HepG2 (cell line): ENCODE measurements around the gene CA14. TPM values are rescaled to one million over a fixed set of nuclear protein-coding genes. Genes with fewer than 3 reads are reported as not detected.
A peak's percentile ranks its signal among the peaks of the same experiment; 100 is the strongest.

ENCODE experiments used
- BRCA1 ChIP-seq: sonication (generic); formaldehyde crosslinking; IDR thresholded peaks from 2 replicates; pipeline ENCODE4 v1.4.0; 2020; ENCODE audit warnings: missing genetic modification reagents
- DMTF1 ChIP-seq: sonication (generic); formaldehyde crosslinking; IDR thresholded peaks from 2 replicates; pipeline ENCODE4 v1.4.0; 2020; ENCODE audit warnings: mild to moderate bottlenecking, missing genetic modification reagents
- EP300 ChIP-seq, 3 experiments: sonication (generic) in 1 of 3; formaldehyde crosslinking in 1 of 3; IDR thresholded peaks; 2 replicates each; pipeline versions ENCODE4 v1.5.1 to v1.6.1; 2011 to 2020; ENCODE audit warnings: low read depth in 2 of 3, low read length in 2 of 3, borderline replicate concordance in 1 of 3, improper control_type of control experiment in 1 of 3, mild to moderate bottlenecking in 1 of 3, missing genetic modification reagents in 1 of 3, moderate library complexity in 1 of 3
- GLMP ChIP-seq: sonication (generic); formaldehyde crosslinking; IDR thresholded peaks from 2 replicates; pipeline ENCODE4 v1.9.0; 2021; ENCODE audit warnings: missing genetic modification reagents, mild to moderate bottlenecking, borderline replicate concordance
- GPN1 ChIP-seq: sonication (generic); formaldehyde crosslinking; IDR thresholded peaks from 2 replicates; pipeline ENCODE4 v1.5.1; 2020; ENCODE audit warnings: missing genetic modification reagents, borderline replicate concordance
- IKZF4 ChIP-seq: sonication (generic); formaldehyde crosslinking; IDR thresholded peaks from 2 replicates; pipeline ENCODE4 v1.5.1; 2020; ENCODE audit warnings: borderline replicate concordance, mild to moderate bottlenecking, low read depth, missing genetic modification reagents; ENCODE audit errors: not compliant biosample characterization
- PTBP1 ChIP-seq: fragments of 200-400 bp; formaldehyde crosslinking; IDR thresholded peaks from 2 replicates; pipeline ENCODE4 v1.6.1; 2018; ENCODE audit warnings: low read length, low read depth; ENCODE audit not compliant: poor library complexity, severe bottlenecking
- RBAK ChIP-seq: sonication (generic); formaldehyde crosslinking; IDR thresholded peaks from 2 replicates; pipeline ENCODE4 v1.5.1; 2020; ENCODE audit warnings: mild to moderate bottlenecking, missing genetic modification reagents
- SMYD3 ChIP-seq: sonication (generic); formaldehyde crosslinking; IDR thresholded peaks from 2 replicates; pipeline ENCODE4 v1.8.1; 2023; ENCODE audit warnings: mild to moderate bottlenecking, missing genetic modification reagents
- SYNCRIP ChIP-seq: fragments of 200-400 bp; formaldehyde crosslinking; IDR thresholded peaks from 2 replicates; pipeline ENCODE4 v1.6.1; 2018; ENCODE audit warnings: mild to moderate bottlenecking, low read depth, low read length; ENCODE audit not compliant: insufficient read depth
- ZBTB1 ChIP-seq: sonication (generic); formaldehyde crosslinking; IDR thresholded peaks from 2 replicates; pipeline ENCODE4 v1.4.0; 2020; ENCODE audit warnings: missing genetic modification reagents, borderline replicate concordance
- ZBTB14 ChIP-seq: sonication (generic); formaldehyde crosslinking; IDR thresholded peaks from 2 replicates; pipeline ENCODE4 v1.4.0; 2020; ENCODE audit warnings: missing genetic modification reagents
- ZNF282 ChIP-seq: fragments of 450-650 bp; IDR thresholded peaks from 2 replicates; pipeline ENCODE4 v1.6.1; 2018; ENCODE audit not compliant: partially characterized antibody
- ZNF331 ChIP-seq: sonication (generic); formaldehyde crosslinking; IDR thresholded peaks from 2 replicates; pipeline ENCODE4 v1.4.0; 2020; ENCODE audit warnings: missing genetic modification reagents
- ZNF496 ChIP-seq: sonication (generic); formaldehyde crosslinking; IDR thresholded peaks from 2 replicates; pipeline ENCODE4 v1.8.1; 2023; ENCODE audit warnings: mild to moderate bottlenecking, moderate library complexity, missing genetic modification reagents; ENCODE audit not compliant: insufficient replicate concordance
- ZNF564 ChIP-seq: sonication (generic); formaldehyde crosslinking; IDR thresholded peaks from 2 replicates; pipeline ENCODE4 v1.8.1; 2023; ENCODE audit warnings: mild to moderate bottlenecking, missing genetic modification reagents
- ZNF782 ChIP-seq: sonication (generic); formaldehyde crosslinking; IDR thresholded peaks from 2 replicates; pipeline ENCODE4 v1.4.0; 2020; ENCODE audit warnings: missing genetic modification reagents, mild to moderate bottlenecking, borderline replicate concordance
- polyA plus RNA-seq, 8 experiments: library from polyadenylated mRNA; depleted of rRNA in 3 of 8; stranded (reverse) in 7 of 8; unstranded in 1 of 8; fragments of >200 nt; fragmentation: Illumina TruSeq in 4 of 8; extraction: Trizol in 4 of 8; gene quantifications; 2 replicates each; pipeline versions ENCODE4 v1.2.1 to v1.2.3, GENCODE V29; 2011 to 2016; ENCODE audit warnings: low read depth in 4 of 8, missing spikeins in 1 of 8, mixed read lengths in 1 of 8; ENCODE audit not compliant: insufficient read depth in 1 of 8
- total RNA-seq, 5 experiments: library from RNA; depleted of rRNA; stranded (reverse); fragments of >200 nt; fragmentation: Illumina TruSeq; extraction: Trizol; gene quantifications; 2 replicates each; pipeline ENCODE4 v1.2.3, GENCODE V29; 2016; ENCODE audit warnings: low read depth in 1 of 5
- TF ChIP-seq, protein P1 (sequence below): IDR thresholded peaks from 2 replicates; pipeline ENCODE4 v1.4.0; 2020; ENCODE audit warnings: mild to moderate bottlenecking, missing genetic modification reagents
- TF ChIP-seq, protein P2 (sequence below): sonication (generic); formaldehyde crosslinking; IDR thresholded peaks from 2 replicates; pipeline ENCODE4 v1.5.0; 2020; ENCODE audit warnings: missing genetic modification reagents, mild to moderate bottlenecking, borderline replicate concordance

Gene CA14
- total and polyA plus RNA-seq, 2 of the 13 experiments (the other 11 are each of a cell fraction or from before 2014, with no cell fraction given): 2.4 to 8.5 TPM

- no peak for TF ChIP-seq GLMP
- no peak for TF ChIP-seq ZBTB14
- TF ChIP-seq, protein P1, sequence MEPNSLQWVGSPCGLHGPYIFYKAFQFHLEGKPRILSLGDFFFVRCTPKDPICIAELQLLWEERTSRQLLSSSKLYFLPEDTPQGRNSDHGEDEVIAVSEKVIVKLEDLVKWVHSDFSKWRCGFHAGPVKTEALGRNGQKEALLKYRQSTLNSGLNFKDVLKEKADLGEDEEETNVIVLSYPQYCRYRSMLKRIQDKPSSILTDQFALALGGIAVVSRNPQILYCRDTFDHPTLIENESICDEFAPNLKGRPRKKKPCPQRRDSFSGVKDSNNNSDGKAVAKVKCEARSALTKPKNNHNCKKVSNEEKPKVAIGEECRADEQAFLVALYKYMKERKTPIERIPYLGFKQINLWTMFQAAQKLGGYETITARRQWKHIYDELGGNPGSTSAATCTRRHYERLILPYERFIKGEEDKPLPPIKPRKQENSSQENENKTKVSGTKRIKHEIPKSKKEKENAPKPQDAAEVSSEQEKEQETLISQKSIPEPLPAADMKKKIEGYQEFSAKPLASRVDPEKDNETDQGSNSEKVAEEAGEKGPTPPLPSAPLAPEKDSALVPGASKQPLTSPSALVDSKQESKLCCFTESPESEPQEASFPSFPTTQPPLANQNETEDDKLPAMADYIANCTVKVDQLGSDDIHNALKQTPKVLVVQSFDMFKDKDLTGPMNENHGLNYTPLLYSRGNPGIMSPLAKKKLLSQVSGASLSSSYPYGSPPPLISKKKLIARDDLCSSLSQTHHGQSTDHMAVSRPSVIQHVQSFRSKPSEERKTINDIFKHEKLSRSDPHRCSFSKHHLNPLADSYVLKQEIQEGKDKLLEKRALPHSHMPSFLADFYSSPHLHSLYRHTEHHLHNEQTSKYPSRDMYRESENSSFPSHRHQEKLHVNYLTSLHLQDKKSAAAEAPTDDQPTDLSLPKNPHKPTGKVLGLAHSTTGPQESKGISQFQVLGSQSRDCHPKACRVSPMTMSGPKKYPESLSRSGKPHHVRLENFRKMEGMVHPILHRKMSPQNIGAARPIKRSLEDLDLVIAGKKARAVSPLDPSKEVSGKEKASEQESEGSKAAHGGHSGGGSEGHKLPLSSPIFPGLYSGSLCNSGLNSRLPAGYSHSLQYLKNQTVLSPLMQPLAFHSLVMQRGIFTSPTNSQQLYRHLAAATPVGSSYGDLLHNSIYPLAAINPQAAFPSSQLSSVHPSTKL: peak; percentile 59; the same call in 1 of the 2 replicates
- no peak for TF ChIP-seq EP300 (IDR thresholded peaks at IDR 0.05; ENCODE audit: low read depth in 2 of 2, low read length in 2 of 2)
- TF ChIP-seq EP300 (CRISPR knock-in tag; IDR thresholded peaks at IDR 0.05; ENCODE audit: borderline replicate concordance): no peak
- TF ChIP-seq ZBTB1 (CRISPR knock-in tag): no peak
- TF ChIP-seq, protein P2, sequence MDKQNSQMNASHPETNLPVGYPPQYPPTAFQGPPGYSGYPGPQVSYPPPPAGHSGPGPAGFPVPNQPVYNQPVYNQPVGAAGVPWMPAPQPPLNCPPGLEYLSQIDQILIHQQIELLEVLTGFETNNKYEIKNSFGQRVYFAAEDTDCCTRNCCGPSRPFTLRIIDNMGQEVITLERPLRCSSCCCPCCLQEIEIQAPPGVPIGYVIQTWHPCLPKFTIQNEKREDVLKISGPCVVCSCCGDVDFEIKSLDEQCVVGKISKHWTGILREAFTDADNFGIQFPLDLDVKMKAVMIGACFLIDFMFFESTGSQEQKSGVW (CRISPR knock-in tag): no peak
- TF ChIP-seq GPN1 (CRISPR knock-in tag): no peak
- TF ChIP-seq IKZF4 (CRISPR knock-in tag): no peak
- no peak for TF ChIP-seq BRCA1 (CRISPR knock-in tag)
- TF ChIP-seq DMTF1 (CRISPR knock-in tag): no peak
- TF ChIP-seq ZNF496: no peak
- no peak for TF ChIP-seq SMYD3 (CRISPR knock-in tag)
- no peak for TF ChIP-seq SYNCRIP
- TF ChIP-seq ZNF282: no peak
- TF ChIP-seq ZNF782 (CRISPR knock-in tag): no peak
- 0 out of 2 replicates have a peak, but pooled peaks have one; percentile 37 for TF ChIP-seq ZNF564
- peak; percentile 51; the same call in 1 of the 2 replicates for TF ChIP-seq ZNF331
- TF ChIP-seq RBAK: no peak
- TF ChIP-seq PTBP1: no peak
Measured at GRCh38 chr1:150268705-150269403, 11.3 kb downstream of the CA14 start, which contains the start of gene APH1A (continued).
